Activated naive CD8-positive, alpha-beta T cell treated with anti-CD3 and anti-CD28 coated beads, Interleukin-2, amount 50 U/mL, for 16 hours (primary cell): Measurements from ENCODE around the gene ZG16.
"Not testable (repeated sequence)": the region's sequence is repeated elsewhere in the genome, so short reads cannot be mapped to it uniquely, and the experiment has no call there.

Experiments
- DNase-seq: peaks from one replicate; pipeline ENCODE4 v3.0.0-alpha.2; 2020; ENCODE audit warnings: low read depth, low spot score

ZG16 gene

GRCh38 chr16:29777576-29778350 lies at the start of gene ZG16:
ZG16 (plus strand) TSS chr16:29778256; CDS start chr16:29779267, 1,011 bp downstream.
- DNase-seq = no peak

GRCh38 chr16:29729116-29729521 lies 48.9 kb upstream of the ZG16 start:
- no peak for DNase-seq

- DNase-seq = no peak
Observed at GRCh38 chr16:29730649-29731048, 47.4 kb upstream of the ZG16 start.

GRCh38 chr16:29731768-29732601 lies 46.1 kb upstream of the ZG16 start:
- DNase-seq = peak; percentile 67

- no peak for DNase-seq
Observed at GRCh38 chr16:29734786-29735185, 43.3 kb upstream of the ZG16 start.

GRCh38 chr16:29736112-29736511 lies 41.9 kb upstream of the ZG16 start:
- no peak for DNase-seq

- DNase-seq = no peak
Observed at GRCh38 chr16:29736764-29737163, 41.3 kb upstream of the ZG16 start.

GRCh38 chr16:29737713-29738112 lies 40.3 kb upstream of the ZG16 start:
- no peak for DNase-seq

- DNase-seq = no peak
Observed at GRCh38 chr16:29738514-29738913, 39.5 kb upstream of the ZG16 start.

GRCh38 chr16:29739927-29740629 lies 38.0 kb upstream of the ZG16 start:
- not testable (repeated sequence) for DNase-seq

- not testable (repeated sequence) for DNase-seq
Observed at GRCh38 chr16:29740630-29741015, 37.4 kb upstream of the ZG16 start.

- no peak for DNase-seq
Observed at GRCh38 chr16:29742683-29743275, 35.3 kb upstream of the ZG16 start.

GRCh38 chr16:29743475-29743826 lies 34.6 kb upstream of the ZG16 start:
- DNase-seq = no peak

GRCh38 chr16:29743827-29744531 lies 34.1 kb upstream of the ZG16 start:
- no peak for DNase-seq

GRCh38 chr16:29744541-29745101 lies 33.4 kb upstream of the ZG16 start:
- no peak for DNase-seq

- no peak for DNase-seq
Observed at GRCh38 chr16:29745121-29745852, 32.8 kb upstream of the ZG16 start.

GRCh38 chr16:29745853-29746345 lies 32.2 kb upstream of the ZG16 start, which contains the start of gene C16orf54:
C16orf54 (minus strand) TSS chr16:29745990; CDS start chr16:29744951, 1,039 bp downstream.
- peak; percentile 33 for DNase-seq

GRCh38 chr16:29746518-29746917 lies 31.5 kb upstream of the ZG16 start:
- DNase-seq = not testable (repeated sequence)

GRCh38 chr16:29747947-29748759 lies 29.9 kb upstream of the ZG16 start:
- DNase-seq = no peak
